K562 (cell line): ENCODE results near the gene SORT1. TPM values are rescaled to one million over a fixed set of nuclear protein-coding genes. Genes with fewer than 3 reads are reported as not detected.

Source experiments
- ATAC-seq: fragments of 200-7000 bp; cut with Tn5 transposase; 3 replicates; pipeline ENCODE4 v1.9.1; 2020; ENCODE audit warnings: moderate library complexity
- BruUV-seq: library from RNA; stranded (reverse); fragments of 400-500 nt; replicated peaks from 2 replicates; lab custom pipeline; 2021; lab: Mats Ljungman, UMichigan
- CTCF ChIA-PET: fragments of 300-600 bp; formaldehyde crosslinking; extraction: SDS; loops from one replicate; lab custom pipeline; 2021; ENCODE audit warnings: low intra/inter-chr PET ratio; lab: Yijun Ruan, JAX
- POLR2A ChIA-PET: fragments of 300-600, 350-650 bp; sonication (Branson Sonifier 250); formaldehyde crosslinking; extraction: SDS; loops from one replicate; lab custom pipeline; 2021; ENCODE audit warnings: antibody characterized with exemption, inconsistent platforms; lab: Yijun Ruan, JAX
- DNase-seq, 4 experiments: peaks; one replicate each; pipeline versions ENCODE4 v3.0.0 to v3.0.0-alpha.2; 2011 to 2018; ENCODE audit warnings: low spot score in 3 of 4, mixed read lengths in 3 of 4; ENCODE audit errors: extremely low read depth in 1 of 4
- FAIRE-seq: peaks from 2 replicates; lab custom pipeline; 2011; peaks lifted over from hg19 to GRCh38; lab: Jason Lieb, UNC
- H2AFZ ChIP-seq: 2 replicates; pipeline ENCODE4 v1.6.0; 2011; ENCODE audit warnings: low read depth, low read length, control low read depth, inconsistent platforms
- H3K27ac ChIP-seq: fragments of 200-600 bp; 3 replicates; pipeline ENCODE4 v1.8.0; 2011; ENCODE audit warnings: low read depth, mild to moderate bottlenecking, control low read depth, inconsistent platforms, low read length, moderate library complexity, mixed read lengths; ENCODE audit errors: extremely low read depth
- H3K27me3 ChIP-seq, 2 experiments: fragments of 300-600 bp in 1 of 2; 2 replicates in 1 of 2; 3 replicates in 1 of 2; pipeline versions ENCODE4 v1.6.0 to v1.8.0; 2011; ENCODE audit warnings: inconsistent platforms in 2 of 2, low read length in 2 of 2, mild to moderate bottlenecking in 1 of 2, mixed read lengths in 1 of 2, moderate library complexity in 1 of 2; ENCODE audit not compliant: control insufficient read depth in 2 of 2, insufficient read depth in 2 of 2
- H3K36me3 ChIP-seq: fragments of 300-600 bp; 3 replicates; pipeline ENCODE4 v1.8.0; 2011; ENCODE audit warnings: mild to moderate bottlenecking, low read length, inconsistent platforms; ENCODE audit not compliant: control insufficient read depth, insufficient read depth
- H3K4me1 ChIP-seq, 2 experiments: fragments of 200-600 bp in 1 of 2; replicated peaks in 1 of 2; 2 replicates in 1 of 2; 3 replicates in 1 of 2; pipeline versions ENCODE4 v1.5.1 to v1.8.0; 2011; ENCODE audit warnings: inconsistent platforms in 2 of 2, low read length in 2 of 2, mild to moderate bottlenecking in 1 of 2, mixed read lengths in 1 of 2, moderate library complexity in 1 of 2; ENCODE audit not compliant: control insufficient read depth in 2 of 2, insufficient read depth in 2 of 2
- H3K4me2 ChIP-seq: 2 replicates; pipeline ENCODE4 v1.6.1; 2011; ENCODE audit warnings: low read length, control low read depth, inconsistent platforms, mixed read lengths; ENCODE audit not compliant: insufficient read depth
- H3K4me3 ChIP-seq: fragments of 200-600 bp; sonication (generic), shearing (Covaris generic); 2 replicates; pipeline ENCODE4 v1.5.1; 2016; ENCODE audit warnings: control low read depth, inconsistent platforms
- H3K79me2 ChIP-seq: fragments of 200-600 bp; 3 replicates; pipeline ENCODE4 v1.8.0; 2011; ENCODE audit warnings: low read length, inconsistent platforms; ENCODE audit not compliant: control insufficient read depth, insufficient read depth
- H3K9ac ChIP-seq, 2 experiments: 2 replicates each; pipeline versions ENCODE4 v1.6.0 to v1.6.1; 2011; ENCODE audit warnings: low read depth in 2 of 2, low read length in 2 of 2, control low read depth in 1 of 2, inconsistent platforms in 1 of 2, mild to moderate bottlenecking in 1 of 2, mixed read lengths in 1 of 2; ENCODE audit not compliant: insufficient read depth in 1 of 2
- H3K9me1 ChIP-seq: one replicate; pipeline ENCODE4 v1.6.0; 2011; ENCODE audit warnings: inconsistent platforms, mild to moderate bottlenecking, low read length, moderate library complexity; ENCODE audit not compliant: control insufficient read depth, insufficient read depth
- H3K9me3 ChIP-seq: replicated peaks from 2 replicates; pipeline ENCODE4 v1.5.1; 2011; ENCODE audit warnings: low read depth, low read length, inconsistent platforms; ENCODE audit not compliant: control insufficient read depth, insufficient read depth
- H4K20me1 ChIP-seq: replicated peaks from 2 replicates; pipeline ENCODE4 v1.6.1; 2011; ENCODE audit warnings: low read length, inconsistent platforms, mixed read lengths; ENCODE audit not compliant: control insufficient read depth, insufficient read depth
- BHLHE40 ChIP-seq: IDR thresholded peaks from 2 replicates; pipeline ENCODE4 v1.6.1; 2011; ENCODE audit warnings: low read length, improper control_type of control experiment
- CREBBP ChIP-seq: IDR thresholded peaks from one replicate; pipeline ENCODE4 v1.6.1; 2012; ENCODE audit warnings: low read depth, mild to moderate bottlenecking, control low read depth, inconsistent platforms, low read length
- EGR1 ChIP-seq: fragments of 450-650 bp; conservative IDR thresholded peaks from 2 replicates; pipeline ENCODE4 v1.6.1; 2017; ENCODE audit warnings: mild to moderate bottlenecking
- ELF1 ChIP-seq: fragments of 200-800 bp; sonication (Bioruptor generic); IDR thresholded peaks from 2 replicates; pipeline ENCODE4 v1.6.1; 2016; ENCODE audit warnings: missing genetic modification characterization, missing compliant biosample characterization
- FOXP1 ChIP-seq: sonication (generic); formaldehyde crosslinking; IDR thresholded peaks from 2 replicates; pipeline ENCODE4 v1.8.0; 2022; ENCODE audit warnings: mild to moderate bottlenecking, missing genetic modification reagents
- MYC ChIP-seq, 2 experiments: fragments of 250-450 bp in 1 of 2; sonication (Bioruptor Pico) in 1 of 2; IDR thresholded peaks; 2 replicates each; pipeline versions ENCODE4 v1.5.1 to v1.6.1; 2012 to 2021; ENCODE audit warnings: low read depth in 2 of 2, borderline replicate concordance in 1 of 2, improper control_type of control experiment in 1 of 2, low read length in 1 of 2, mild to moderate bottlenecking in 1 of 2, moderate library complexity in 1 of 2
- NR2C1 ChIP-seq, 2 experiments: fragments of 450-650 bp; IDR thresholded peaks; 2 replicates each; pipeline ENCODE4 v1.6.1; 2017; ENCODE audit warnings: mild to moderate bottlenecking in 2 of 2, antibody characterized with exemption in 1 of 2, inconsistent platforms in 1 of 2, missing compliant biosample characterization in 1 of 2, missing genetic modification characterization in 1 of 2
- NR2C2 ChIP-seq, 2 experiments: fragments of 200-800 bp in 1 of 2; sonication (Bioruptor generic) in 1 of 2; sonication (generic) in 1 of 2; formaldehyde crosslinking in 1 of 2; IDR thresholded peaks; 2 replicates each; pipeline versions ENCODE4 v1.6.1 to v1.8.0; 2016 to 2022; ENCODE audit warnings: mild to moderate bottlenecking in 1 of 2, missing compliant biosample characterization in 1 of 2, missing genetic modification characterization in 1 of 2, missing genetic modification reagents in 1 of 2
- RAD21 ChIP-seq, 2 experiments: fragments of 250-450 bp in 1 of 2; fragments of 450-650 bp in 1 of 2; sonication (Bioruptor Pico) in 1 of 2; formaldehyde crosslinking in 1 of 2; IDR thresholded peaks in 1 of 2; conservative IDR thresholded peaks in 1 of 2; 2 replicates each; pipeline versions ENCODE4 v1.4.0 to v1.8.0; 2020 to 2022; ENCODE audit warnings: mild to moderate bottlenecking in 2 of 2, moderate library complexity in 1 of 2
- TEAD4 ChIP-seq, 2 experiments: sonication (generic) in 1 of 2; formaldehyde crosslinking in 1 of 2; IDR thresholded peaks; 2 replicates each; pipeline versions ENCODE4 v1.6.1 to v1.8.0; 2012 to 2022; ENCODE audit warnings: borderline replicate concordance in 1 of 2, inconsistent platforms in 1 of 2, low read length in 1 of 2, mild to moderate bottlenecking in 1 of 2, missing genetic modification reagents in 1 of 2
- U2AF2 ChIP-seq: fragments of 200-400 bp; formaldehyde crosslinking; optimal IDR thresholded peaks from 2 replicates; pipeline ENCODE3; 2017; ENCODE audit warnings: low read depth, mild to moderate bottlenecking, low read length
- ZBTB8A ChIP-seq: fragments of 450-650 bp; IDR thresholded peaks from 2 replicates; pipeline ENCODE4 v1.6.1; 2018; ENCODE audit warnings: mild to moderate bottlenecking, moderate library complexity; ENCODE audit not compliant: partially characterized antibody
- ZNF282 ChIP-seq: sonication (generic); formaldehyde crosslinking; IDR thresholded peaks from 2 replicates; pipeline ENCODE4 v1.8.1; 2023; ENCODE audit warnings: missing genetic modification reagents
- ZNF41 ChIP-seq: fragments of 250-450 bp; sonication (Bioruptor Pico); conservative IDR thresholded peaks from 2 replicates; pipeline ENCODE4 v1.4.0; 2020; ENCODE audit warnings: mild to moderate bottlenecking
- ZNF75A ChIP-seq: fragments of 450-650 bp; formaldehyde crosslinking; IDR thresholded peaks from 2 replicates; pipeline ENCODE4 v1.4.0; 2020; ENCODE audit warnings: mild to moderate bottlenecking
- ZNF766 ChIP-seq: fragments of 200-800 bp; sonication (Bioruptor generic); conservative IDR thresholded peaks from 2 replicates; pipeline ENCODE4 v1.6.1; 2016; ENCODE audit warnings: missing genetic modification characterization, missing compliant biosample characterization
- WGBS: fragments of 100-300 bp; shearing (Covaris generic); methylation state at CpG from one replicate; pipeline ENCODE4 v1.1.6; 2016; ENCODE audit warnings: low coverage, mixed read lengths; ENCODE audit not compliant: insufficient coverage; ENCODE audit errors: missing lambda C conversion rate; 5-methylcytosine and 5-hydroxymethylcytosine counted together
- in situ Hi-C: fragments of 300-500 bp; cut with MboI; formaldehyde crosslinking; loops from 4 replicates; pipeline ENCODE4 v1.15.0; 2018; ENCODE audit warnings: inconsistent platforms, mixed read lengths
- intact Hi-C: fragments of 100-400 bp; cut with micrococcal nuclease; formaldehyde crosslinking; loops from 2 replicates; pipeline ENCODE4 v1.14.2; 2022
- polyA plus RNA-seq, 8 experiments: library from polyadenylated mRNA; depleted of rRNA in 4 of 8; stranded (reverse) in 5 of 8; unstranded in 3 of 8; fragments of >200 nt; fragmentation: Nextera tagmentation in 2 of 8; fragmentation: Illumina TruSeq in 1 of 8; extraction: Ambion mirVana in 2 of 8; extraction: Trizol in 1 of 8; gene quantifications; 2 replicates each; pipeline versions ENCODE4 v1.2.1 to v1.2.3, GENCODE V29; 2011 to 2014; ENCODE audit warnings: inconsistent platforms in 1 of 8, missing spikeins in 1 of 8
- total RNA-seq, 7 experiments: library from RNA; depleted of rRNA in 6 of 7; stranded (reverse); fragments of >200 nt in 6 of 7; fragmentation: Illumina TruSeq in 2 of 7; extraction: Trizol in 2 of 7; gene quantifications; 2 replicates each; pipeline versions ENCODE4 v1.2.1 to v1.2.3, GENCODE V29; 2011 to 2021; ENCODE audit warnings: low replicate concordance in 1 of 7
- TF ChIP-seq, protein P1 (sequence below): fragments of 450-650 bp; IDR thresholded peaks from 2 replicates; pipeline ENCODE4 v1.6.1; 2018; ENCODE audit not compliant: partially characterized antibody

Gene SORT1
- total and polyA plus RNA-seq, 9 of the 15 experiments (the other 6 are each of a cell fraction or from before 2014, with no cell fraction given), result 27.4 to 112 (median 65.0) TPM

DNA sequence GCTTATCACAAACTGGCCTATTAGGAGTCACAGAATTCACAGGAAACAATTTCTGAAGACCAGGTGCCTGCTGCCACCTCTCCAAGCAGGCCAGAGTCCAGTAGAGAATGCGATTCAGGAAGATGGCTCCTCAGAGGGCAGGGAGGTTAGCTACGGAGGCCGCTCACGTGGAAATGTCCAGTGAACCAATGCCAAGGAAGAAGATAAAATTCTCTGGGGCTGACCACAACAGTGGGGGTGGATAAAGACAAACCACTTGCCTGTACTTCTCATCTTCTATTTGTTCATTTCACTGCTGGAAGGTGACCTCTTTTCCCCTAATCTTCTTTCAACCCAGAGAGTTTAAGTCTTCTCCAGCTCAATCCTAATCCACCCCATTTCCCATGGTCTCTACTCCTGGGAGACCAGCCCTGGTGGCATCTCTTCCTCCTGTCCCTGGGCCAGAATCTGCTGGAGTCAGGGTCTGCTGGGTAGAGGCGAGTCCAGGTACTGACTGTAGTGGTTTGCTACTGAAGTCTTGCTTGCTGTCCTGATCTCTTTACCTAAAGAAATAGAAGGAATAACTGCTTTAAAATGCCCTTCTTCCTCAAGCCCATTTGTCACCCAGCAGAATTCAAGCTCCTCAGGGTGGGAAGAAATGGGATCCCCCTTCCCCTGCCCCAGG lies 118.0 kb downstream of the SORT1 start:
- Histone ChIP-seq H3K4me1 (peaks cover 55 to 64% of the 10 kb centered on the region in 2 experiments), H3K27ac (no peak overlapping the region; the same call in 2 of the 3 replicates), H3K9ac (peak overlapping the region in 1 of 2 experiments; percentile 56; a peak in 1 of 4 replicates), H3K27me3 (no peaks in the 10 kb centered on the region), H3K79me2 (peaks cover 28% of the 10 kb centered on the region), H3K36me3 (peaks cover 37% of the 10 kb centered on the region; the same call in 2 of the 3 replicates), H3K4me2 (no peak overlapping the region), H3K9me3 (no peaks in the 10 kb centered on the region), H4K20me1 (peaks cover 4% of the 10 kb centered on the region; the same call in 1 of the 2 replicates), H3K9me1 (no peaks in the 10 kb centered on the region), H2AFZ (no peak overlapping the region), H3K4me3 (no peak overlapping the region)
- ChIA-PET CTCF (interaction anchor here (3.9 kb wide), 1 partner anchor 119 kb away, joined by 51 read pairs; the partner anchor contains the start of gene SORT1), POLR2A (interaction anchor here (0.6 to 1.7 kb wide), 6 partner anchors 15 to 118 kb away, joined by 3 to 8 read pairs (median 3); partner anchors contain the start of genes SARS1 and SORT1)
- 37% methylated on average over 5 of the region's 5 CpGs for WGBS
- no peak for ATAC-seq
- no peak for FAIRE-seq
- peak in 2 of 4 experiments; percentile 46 to 55 for DNase-seq
- no TSS peak for BruUV-seq
- in situ Hi-C loops, result no loop called here
- intact Hi-C loops, result loop anchor here (5.0 kb wide), 1 partner anchor 213 kb away; the partner anchor contains the start of gene CYB561D1
- TF ChIP-seq CREBBP (no peak), TEAD4 (IDR thresholded peaks at IDR 0.05; ENCODE audit: low read length) (peak; percentile 45; the same call in 1 of the 2 replicates), TEAD4 (CRISPR knock-in tag; IDR thresholded peaks at IDR 0.05; ENCODE audit: borderline replicate concordance) (no peak), ZNF766 (CRISPR knock-in tag) (0 out of 2 replicates have a peak, but pooled peaks have one; percentile 35), ZNF41 (CRISPR knock-in tag) (no peak), NR2C2 (CRISPR knock-in tag; IDR thresholded peaks at IDR 0.05) (no peak), NR2C2 (tag; IDR thresholded peaks at IDR 0.05) (peak; percentile 40; the same call in 1 of the 2 replicates), RAD21 (CRISPR knock-in tag; conservative IDR thresholded peaks at IDR 0.05 in 1 of 2, IDR thresholded peaks at IDR 0.05 in 1 of 2) (no peak), NR2C1 (IDR thresholded peaks at IDR 0.05) (no peak), NR2C1 (tag; IDR thresholded peaks at IDR 0.05) (0 out of 2 replicates have a peak, but pooled peaks have one; percentile 21), BHLHE40 (peak; percentile 70), ZBTB8A (no peak), MYC (IDR thresholded peaks at IDR 0.05; ENCODE audit: low read depth, low read length) (no peak), MYC (CRISPR knock-in tag; IDR thresholded peaks at IDR 0.05; ENCODE audit: borderline replicate concordance, low read depth) (no peak), U2AF2 (no peak), ZNF75A (CRISPR knock-in tag) (no peak), FOXP1 (CRISPR knock-in tag) (no peak), ELF1 (tag) (no peak), EGR1 (peak; percentile 45; the same call in 1 of the 2 replicates), ZNF282 (no peak)
- TF ChIP-seq, protein P1, sequence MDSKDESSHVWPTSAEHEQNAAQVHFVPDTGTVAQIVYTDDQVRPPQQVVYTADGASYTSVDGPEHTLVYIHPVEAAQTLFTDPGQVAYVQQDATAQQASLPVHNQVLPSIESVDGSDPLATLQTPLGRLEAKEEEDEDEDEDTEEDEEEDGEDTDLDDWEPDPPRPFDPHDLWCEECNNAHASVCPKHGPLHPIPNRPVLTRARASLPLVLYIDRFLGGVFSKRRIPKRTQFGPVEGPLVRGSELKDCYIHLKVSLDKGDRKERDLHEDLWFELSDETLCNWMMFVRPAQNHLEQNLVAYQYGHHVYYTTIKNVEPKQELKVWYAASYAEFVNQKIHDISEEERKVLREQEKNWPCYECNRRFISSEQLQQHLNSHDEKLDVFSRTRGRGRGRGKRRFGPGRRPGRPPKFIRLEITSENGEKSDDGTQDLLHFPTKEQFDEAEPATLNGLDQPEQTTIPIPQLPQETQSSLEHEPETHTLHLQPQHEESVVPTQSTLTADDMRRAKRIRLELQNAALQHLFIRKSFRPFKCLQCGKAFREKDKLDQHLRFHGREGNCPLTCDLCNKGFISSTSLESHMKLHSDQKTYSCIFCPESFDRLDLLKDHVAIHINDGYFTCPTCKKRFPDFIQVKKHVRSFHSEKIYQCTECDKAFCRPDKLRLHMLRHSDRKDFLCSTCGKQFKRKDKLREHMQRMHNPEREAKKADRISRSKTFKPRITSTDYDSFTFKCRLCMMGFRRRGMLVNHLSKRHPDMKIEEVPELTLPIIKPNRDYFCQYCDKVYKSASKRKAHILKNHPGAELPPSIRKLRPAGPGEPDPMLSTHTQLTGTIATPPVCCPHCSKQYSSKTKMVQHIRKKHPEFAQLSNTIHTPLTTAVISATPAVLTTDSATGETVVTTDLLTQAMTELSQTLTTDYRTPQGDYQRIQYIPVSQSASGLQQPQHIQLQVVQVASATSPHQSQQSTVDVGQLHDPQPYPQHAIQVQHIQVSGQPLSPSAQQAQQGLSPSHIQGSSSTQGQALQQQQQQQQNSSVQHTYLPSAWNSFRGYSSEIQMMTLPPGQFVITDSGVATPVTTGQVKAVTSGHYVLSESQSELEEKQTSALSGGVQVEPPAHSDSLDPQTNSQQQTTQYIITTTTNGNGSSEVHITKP, result peak; percentile 76
